Nephron (organoid): ENCODE data around the gene WDR20.

Source experiments
- H3K27ac Mint-ChIP-seq, 3 experiments: 2 replicates each; pipeline ENCODE4 v1.8.0; 2020; ENCODE audit warnings: mixed read lengths in 3 of 3, mild to moderate bottlenecking in 2 of 3, moderate library complexity in 1 of 3
- H3K27me3 Mint-ChIP-seq: 2 replicates; pipeline ENCODE4 v1.8.0; 2021; ENCODE audit warnings: low read depth, mild to moderate bottlenecking, moderate library complexity, mixed read lengths
- H3K36me3 Mint-ChIP-seq: 2 replicates; pipeline ENCODE4 v1.8.0; 2020; ENCODE audit warnings: low read depth, mixed read lengths
- H3K4me1 Mint-ChIP-seq: 2 replicates; pipeline ENCODE4 v1.8.0; 2020; ENCODE audit warnings: mixed read lengths
- H3K4me3 Mint-ChIP-seq, 3 experiments: 2 replicates each; pipeline ENCODE4 v1.8.0; 2020; ENCODE audit warnings: mild to moderate bottlenecking in 3 of 3, mixed read lengths in 3 of 3, moderate library complexity in 2 of 3
- H3K9me3 Mint-ChIP-seq: 2 replicates; pipeline ENCODE4 v1.8.0; 2020; ENCODE audit warnings: mixed read lengths
- CTCF ChIP-seq, 3 experiments: fragments of 200-600 bp; sonication (generic); IDR thresholded peaks; one replicate each; pipeline ENCODE4 v1.5.0; 2021; ENCODE audit warnings: antibody characterized with exemption in 3 of 3; ENCODE audit not compliant: unreplicated experiment in 3 of 3

Gene WDR20

GRCh38 chr14:102250636-102251035 is 110.9 kb downstream of the WDR20 start:
- TF ChIP-seq CTCF (IDR thresholded peaks at IDR 0.05; ENCODE audit: unreplicated experiment in 3 of 3): no peak
- Mint-ChIP-seq H3K4me1 (no peaks in the 10 kb centered on the region), H3K27me3 (no peaks in the 10 kb centered on the region), H3K9me3 (no peaks in the 10 kb centered on the region), H3K4me3 (no peak overlapping the region), H3K27ac (no peak overlapping the region), H3K36me3 (peaks cover 5% of the 10 kb centered on the region)

- Mint-ChIP-seq H3K27ac (no peak overlapping the region), H3K4me3 (no peak overlapping the region), H3K9me3 (no peaks in the 10 kb centered on the region), H3K36me3 (peaks cover 5% of the 10 kb centered on the region), H3K4me1 (no peaks in the 10 kb centered on the region), H3K27me3 (no peaks in the 10 kb centered on the region)
- TF ChIP-seq CTCF (IDR thresholded peaks at IDR 0.05; ENCODE audit: unreplicated experiment in 3 of 3): no peak
These were observed 111.5 kb downstream of the WDR20 start for GRCh38 chr14:102251161-102251560.

GRCh38 chr14:102252834-102253801 is 113.4 kb downstream of the WDR20 start:
- Mint-ChIP-seq H3K9me3 (no peaks in the 10 kb centered on the region), H3K4me1 (peaks cover 5% of the 10 kb centered on the region), H3K27ac (no peak overlapping the region), H3K36me3 (peaks cover 11% of the 10 kb centered on the region), H3K27me3 (no peaks in the 10 kb centered on the region), H3K4me3 (no peak overlapping the region)
- TF ChIP-seq CTCF (IDR thresholded peaks at IDR 0.05; ENCODE audit: unreplicated experiment in 3 of 3): no peak

GRCh38 chr14:102255401-102256190 is 115.9 kb downstream of the WDR20 start:
- H3K36me3 Mint-ChIP-seq: peaks cover 10% of the 10 kb centered on the region
- peak overlapping the region in 1 of 3 experiments; percentile 12 for H3K27ac Mint-ChIP-seq
- H3K9me3 Mint-ChIP-seq: no peaks in the 10 kb centered on the region
- no peaks in the 10 kb centered on the region for H3K27me3 Mint-ChIP-seq
- H3K4me1 Mint-ChIP-seq: peaks cover 5% of the 10 kb centered on the region
- no peak overlapping the region for H3K4me3 Mint-ChIP-seq
- TF ChIP-seq CTCF (IDR thresholded peaks at IDR 0.05; ENCODE audit: unreplicated experiment in 3 of 3): no peak

GRCh38 chr14:102256716-102257115 is 117.0 kb downstream of the WDR20 start:
- no peaks in the 10 kb centered on the region for H3K27me3 Mint-ChIP-seq
- H3K27ac Mint-ChIP-seq: no peak overlapping the region
- H3K4me1 Mint-ChIP-seq: peaks cover 5% of the 10 kb centered on the region
- TF ChIP-seq CTCF (IDR thresholded peaks at IDR 0.05; ENCODE audit: unreplicated experiment in 3 of 3): no peak
- H3K36me3 Mint-ChIP-seq: peaks cover 10% of the 10 kb centered on the region
- no peak overlapping the region for H3K4me3 Mint-ChIP-seq
- no peaks in the 10 kb centered on the region for H3K9me3 Mint-ChIP-seq
